ENCODE measurements around the gene MPL.

The MPL gene

GRCh38 chr1:43337588-43337987, at the start of gene MPL:
Gene MPL (plus strand): TSS chr1:43337818. CDS start chr1:43337849, 31 bp downstream.
- H3K4me3 ChIP-seq: no peak within 1 kb of the TSS
- H3K9me3 ChIP-seq: no peaks in the 10 kb centered on the region
- no peaks in the 10 kb centered on the region for H3K36me3 ChIP-seq
- no peaks in the 10 kb centered on the region for H4K20me1 ChIP-seq
- H3K4me2 ChIP-seq: peak within 1 kb of the TSS; percentile 17; the same call in 1 of the 2 replicates
- no peak within 1 kb of the TSS for H3K9ac ChIP-seq
- peaks cover 14% of the 10 kb centered on the region for H3K4me1 ChIP-seq
- no peak within 1 kb of the TSS; the same call in 1 of the 2 replicates for H3K27ac ChIP-seq
- H3K27me3 ChIP-seq: no peaks in the 10 kb centered on the region
- TF ChIP-seq Cebpa-rat (IDR thresholded peaks at IDR 0.05): no peak

- H3K9ac ChIP-seq: no peak overlapping the region
- H3K4me1 ChIP-seq: peaks cover 13% of the 10 kb centered on the region; the same call in 1 of the 2 replicates
- H4K20me1 ChIP-seq: no peaks in the 10 kb centered on the region
- no peak overlapping the region for H3K27ac ChIP-seq
- TF ChIP-seq Cebpa-rat (IDR thresholded peaks at IDR 0.05): no peak
- no peak overlapping the region for H3K4me3 ChIP-seq
- H3K36me3 ChIP-seq: no peaks in the 10 kb centered on the region
- H3K9me3 ChIP-seq: no peaks in the 10 kb centered on the region
- H3K4me2 ChIP-seq: no peak overlapping the region
- no peaks in the 10 kb centered on the region for H3K27me3 ChIP-seq
Measured at GRCh38 chr1:43288058-43288784, 49.4 kb upstream of the MPL start.

GRCh38 chr1:43288785-43289706, 48.6 kb upstream of the MPL start:
- H3K36me3 ChIP-seq: no peaks in the 10 kb centered on the region
- no peaks in the 10 kb centered on the region for H4K20me1 ChIP-seq
- no peak for TF ChIP-seq Cebpa-rat (IDR thresholded peaks at IDR 0.05)
- no peak overlapping the region for H3K9ac ChIP-seq
- no peak overlapping the region for H3K4me2 ChIP-seq
- H3K9me3 ChIP-seq: no peaks in the 10 kb centered on the region
- H3K27ac ChIP-seq: no peak overlapping the region
- peaks cover 13% of the 10 kb centered on the region; the same call in 1 of the 2 replicates for H3K4me1 ChIP-seq
- H3K27me3 ChIP-seq: no peaks in the 10 kb centered on the region
- H3K4me3 ChIP-seq: no peak overlapping the region

- no peak for TF ChIP-seq Cebpa-rat (IDR thresholded peaks at IDR 0.05)
- H3K27me3 ChIP-seq: no peaks in the 10 kb centered on the region
- no peak overlapping the region for H3K4me3 ChIP-seq
- H3K27ac ChIP-seq: no peak overlapping the region
- H3K4me1 ChIP-seq: peaks cover 19% of the 10 kb centered on the region
- no peak overlapping the region for H3K9ac ChIP-seq
- no peaks in the 10 kb centered on the region for H3K9me3 ChIP-seq
- H4K20me1 ChIP-seq: no peaks in the 10 kb centered on the region
- no peak overlapping the region for H3K4me2 ChIP-seq
- no peaks in the 10 kb centered on the region for H3K36me3 ChIP-seq
Measured at GRCh38 chr1:43292216-43292615, 45.4 kb upstream of the MPL start.

GRCh38 chr1:43292679-43293078, 44.9 kb upstream of the MPL start:
- H3K36me3 ChIP-seq: no peaks in the 10 kb centered on the region
- H3K4me3 ChIP-seq: no peak overlapping the region
- H4K20me1 ChIP-seq: no peaks in the 10 kb centered on the region
- no peak overlapping the region for H3K9ac ChIP-seq
- H3K27me3 ChIP-seq: no peaks in the 10 kb centered on the region
- H3K4me1 ChIP-seq: peaks cover 19% of the 10 kb centered on the region
- H3K4me2 ChIP-seq: peak overlapping the region; percentile 19; the same call in 1 of the 2 replicates
- no peak overlapping the region for H3K27ac ChIP-seq
- TF ChIP-seq Cebpa-rat (IDR thresholded peaks at IDR 0.05): no peak
- no peaks in the 10 kb centered on the region for H3K9me3 ChIP-seq

- TF ChIP-seq Cebpa-rat (IDR thresholded peaks at IDR 0.05): no peak
- peak overlapping the region; percentile 19; the same call in 1 of the 2 replicates for H3K4me2 ChIP-seq
- no peaks in the 10 kb centered on the region for H4K20me1 ChIP-seq
- H3K27me3 ChIP-seq: no peaks in the 10 kb centered on the region
- H3K4me3 ChIP-seq: no peak overlapping the region
- H3K9me3 ChIP-seq: no peaks in the 10 kb centered on the region
- no peaks in the 10 kb centered on the region for H3K36me3 ChIP-seq
- H3K9ac ChIP-seq: no peak overlapping the region
- no peak overlapping the region for H3K27ac ChIP-seq
- peaks cover 19% of the 10 kb centered on the region for H3K4me1 ChIP-seq
Measured at GRCh38 chr1:43293176-43293575, 44.4 kb upstream of the MPL start.

GRCh38 chr1:43293896-43294760, 43.5 kb upstream of the MPL start:
- no peaks in the 10 kb centered on the region for H4K20me1 ChIP-seq
- H3K9me3 ChIP-seq: no peaks in the 10 kb centered on the region
- H3K27me3 ChIP-seq: no peaks in the 10 kb centered on the region
- peaks cover 19% of the 10 kb centered on the region for H3K4me1 ChIP-seq
- no peaks in the 10 kb centered on the region for H3K36me3 ChIP-seq
- no peak for TF ChIP-seq Cebpa-rat (IDR thresholded peaks at IDR 0.05)
- no peak overlapping the region for H3K4me3 ChIP-seq
- no peak overlapping the region for H3K27ac ChIP-seq
- H3K9ac ChIP-seq: no peak overlapping the region
- no peak overlapping the region for H3K4me2 ChIP-seq

GRCh38 chr1:43294761-43295160, 42.9 kb upstream of the MPL start:
- Histone ChIP-seq H3K9me3 (no peaks in the 10 kb centered on the region), H3K4me2 (no peak overlapping the region), H3K36me3 (no peaks in the 10 kb centered on the region), H3K27ac (no peak overlapping the region), H3K4me3 (no peak overlapping the region), H3K4me1 (peaks cover 23% of the 10 kb centered on the region), H3K9ac (no peak overlapping the region), H4K20me1 (no peaks in the 10 kb centered on the region), H3K27me3 (no peaks in the 10 kb centered on the region)
- TF ChIP-seq Cebpa-rat (IDR thresholded peaks at IDR 0.05): no peak

GRCh38 chr1:43296207-43296606, 41.4 kb upstream of the MPL start:
- no peak overlapping the region for H3K4me3 ChIP-seq
- peaks cover 38% of the 10 kb centered on the region for H3K4me1 ChIP-seq
- no peak overlapping the region for H3K4me2 ChIP-seq
- H3K36me3 ChIP-seq: no peaks in the 10 kb centered on the region
- no peaks in the 10 kb centered on the region for H4K20me1 ChIP-seq
- no peaks in the 10 kb centered on the region for H3K27me3 ChIP-seq
- no peak for TF ChIP-seq Cebpa-rat (IDR thresholded peaks at IDR 0.05)
- H3K9me3 ChIP-seq: no peaks in the 10 kb centered on the region
- H3K27ac ChIP-seq: no peak overlapping the region
- no peak overlapping the region for H3K9ac ChIP-seq

All from BLaER1 (cell line).